GM12892 (cell line): ENCODE measurements around the gene AIMP1.

Experiments used
- DNase-seq: peaks from one replicate; pipeline ENCODE4 v3.0.0; 2011; ENCODE audit not compliant: insufficient read length
- FAIRE-seq: peaks from 2 replicates; lab custom pipeline; 2011; peaks lifted over from hg19 to GRCh38; lab: Jason Lieb, UNC
- POLR2A ChIP-seq: IDR thresholded peaks from 2 replicates; pipeline ENCODE4 v1.6.1; 2011; ENCODE audit warnings: low read depth, low read length, control low read depth
- POLR2AphosphoS5 ChIP-seq: IDR thresholded peaks from 2 replicates; pipeline ENCODE4 v1.6.1; 2011; ENCODE audit warnings: low read depth, low read length, control low read depth
- TAF1 ChIP-seq: IDR thresholded peaks from 2 replicates; pipeline ENCODE4 v1.6.1; 2011; ENCODE audit warnings: low read depth, mild to moderate bottlenecking, control low read depth, low read length, borderline replicate concordance

The AIMP1 gene

GRCh38 chr4:106336618-106337017 is 20.3 kb downstream of the AIMP1 start:
- FAIRE-seq (no peak), DNase-seq (no peak)
- TF ChIP-seq TAF1 = no peak
- no peak for TF ChIP-seq POLR2AphosphoS5
- no peak for TF ChIP-seq POLR2A

DNA sequence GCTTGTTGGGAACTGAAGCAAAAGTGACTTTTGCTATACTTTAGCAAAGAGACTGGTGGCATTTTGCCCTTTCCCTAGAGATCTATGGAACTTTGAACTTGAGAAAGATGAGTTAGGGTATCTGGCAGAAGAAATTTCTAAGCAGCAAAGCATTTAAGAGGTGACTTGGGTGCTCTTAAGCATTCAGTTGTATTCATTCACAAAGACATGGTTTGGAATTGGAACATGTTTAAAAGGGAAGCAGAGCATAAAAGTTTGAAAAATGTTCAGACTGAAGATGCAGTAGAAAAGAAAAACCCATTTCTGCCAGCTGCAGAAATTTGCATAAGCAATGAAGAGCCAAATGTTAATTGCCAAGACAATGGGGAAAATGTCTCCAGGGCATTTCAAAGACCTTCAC is 21.6 kb downstream of the AIMP1 start:
- no peak for DNase-seq
- no peak for FAIRE-seq
- TF ChIP-seq POLR2AphosphoS5 = no peak
- no peak for TF ChIP-seq TAF1
- TF ChIP-seq POLR2A = no peak

GRCh38 chr4:106338671-106339070 is 22.3 kb downstream of the AIMP1 start:
- FAIRE-seq (no peak), DNase-seq (no peak)
- TF ChIP-seq TAF1 = no peak
- no peak for TF ChIP-seq POLR2A
- no peak for TF ChIP-seq POLR2AphosphoS5

- FAIRE-seq = no peak
- no peak for DNase-seq
- TF ChIP-seq POLR2A (no peak), POLR2AphosphoS5 (no peak), TAF1 (no peak)
Measured at GRCh38 chr4:106339431-106339830, 23.1 kb downstream of the AIMP1 start.

DNA sequence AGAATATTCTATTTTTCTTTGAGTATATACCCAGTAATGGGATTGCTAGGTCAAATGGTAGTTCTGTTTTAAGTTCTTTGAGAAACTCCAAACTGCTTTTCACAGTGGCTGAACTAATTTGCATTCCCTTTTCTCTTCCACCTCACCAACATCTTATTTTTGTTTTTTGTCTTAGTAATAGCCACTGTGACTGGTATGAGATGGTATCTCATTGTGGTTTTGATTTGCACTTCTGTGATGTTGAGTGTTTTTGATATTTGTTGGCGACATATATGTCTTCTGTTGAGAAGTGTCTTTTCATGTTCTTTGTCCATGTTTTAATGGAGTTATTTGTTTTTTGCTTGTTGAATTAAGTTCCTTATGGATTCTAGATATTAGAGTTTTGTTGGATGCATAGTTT is 24.4 kb downstream of the AIMP1 start:
- FAIRE-seq (no peak), DNase-seq (no peak)
- TF ChIP-seq TAF1 = no peak
- TF ChIP-seq POLR2AphosphoS5 = no peak
- no peak for TF ChIP-seq POLR2A

- TF ChIP-seq POLR2AphosphoS5 (no peak), TAF1 (no peak), POLR2A (no peak)
- no peak for DNase-seq
- no peak for FAIRE-seq
Measured at GRCh38 chr4:106343865-106344646, 27.7 kb downstream of the AIMP1 start.

- TF ChIP-seq POLR2AphosphoS5 (no peak), POLR2A (no peak), TAF1 (no peak)
- DNase-seq = no peak
- FAIRE-seq = no peak
Measured at GRCh38 chr4:106344647-106344970, 28.3 kb downstream of the AIMP1 start.

- TF ChIP-seq TAF1 (no peak), POLR2AphosphoS5 (no peak), POLR2A (no peak)
- FAIRE-seq = no peak
Measured at GRCh38 chr4:106347167-106347566, 30.8 kb downstream of the AIMP1 start.

DNA sequence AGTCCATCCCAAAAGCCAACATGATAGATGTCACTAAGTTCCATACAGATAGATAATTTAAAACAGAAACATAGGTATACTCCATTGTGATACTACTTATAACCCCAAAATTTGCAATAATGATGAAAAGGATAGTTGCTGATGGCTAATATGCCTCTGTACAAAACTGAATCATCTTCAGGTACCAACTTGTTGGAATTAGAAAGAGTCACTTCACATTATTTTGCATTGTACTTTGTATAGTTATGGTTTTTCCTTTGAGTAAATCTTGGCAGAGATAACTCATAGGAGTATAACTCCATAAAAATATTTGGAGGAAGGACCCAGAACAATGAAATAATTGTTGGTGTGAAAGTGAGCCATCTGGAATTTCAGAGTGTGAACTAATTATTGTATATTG is 34.7 kb downstream of the AIMP1 start:
- DNase-seq = no peak
- TF ChIP-seq TAF1 (no peak), POLR2AphosphoS5 (no peak), POLR2A (no peak)
- FAIRE-seq = no peak

More at GRCh38 chr4:106347167-106347566, 30.8 kb downstream of the AIMP1 start:
- no peak for DNase-seq

GRCh38 chr4:106353786-106354185 is 37.4 kb downstream of the AIMP1 start:
- no peak for DNase-seq
- FAIRE-seq = no peak
- TF ChIP-seq POLR2AphosphoS5 (no peak), TAF1 (no peak), POLR2A (no peak)

GRCh38 chr4:106355193-106355592 is 38.8 kb downstream of the AIMP1 start:
- no peak for TF ChIP-seq POLR2A
- no peak for TF ChIP-seq TAF1
- no peak for TF ChIP-seq POLR2AphosphoS5
- FAIRE-seq (no peak), DNase-seq (no peak)

DNA sequence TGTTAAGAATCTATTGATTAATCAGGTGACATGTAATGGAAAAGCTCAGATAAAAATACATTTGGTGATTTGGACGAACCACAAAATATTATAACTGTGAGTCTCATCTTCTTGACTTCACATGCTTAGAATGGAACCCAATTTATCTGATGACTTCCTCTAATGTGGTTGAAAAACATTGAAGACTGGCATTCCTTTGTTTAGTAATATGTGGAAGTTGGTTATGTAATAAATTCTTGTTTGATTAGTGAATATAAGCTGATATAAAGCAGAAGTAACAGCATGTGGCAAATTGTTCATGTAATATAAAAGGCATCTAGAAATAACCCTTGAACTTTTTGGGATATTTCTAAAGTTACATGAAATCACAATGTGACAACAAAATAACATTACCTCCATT is 42.5 kb downstream of the AIMP1 start:
- TF ChIP-seq POLR2AphosphoS5 (no peak), POLR2A (no peak), TAF1 (no peak)
- no peak for DNase-seq

More for the DNA sequence above, 42.5 kb downstream of the AIMP1 start:
- no peak for FAIRE-seq
